ENCODE data around the gene ELAVL1.
A peak's percentile ranks its signal among the peaks of the same experiment; 100 is the strongest.

Gene ELAVL1

GRCh38 chr19:7910321-7911161, 94.9 kb downstream of the ELAVL1 start:
- no peak for DNase-seq (ENCODE audit: low read depth)
- no peak overlapping the region for H3K4me3 ChIP-seq (ENCODE audit: low read depth, low read length)
- no peak for TF ChIP-seq CTCF (IDR thresholded peaks at IDR 0.05; ENCODE audit: low read depth, low read length, missing control alignments)

- H3K4me3 ChIP-seq (ENCODE audit: low read depth, low read length) = no peak overlapping the region
- DNase-seq (ENCODE audit: low read depth) = no peak
- TF ChIP-seq CTCF (IDR thresholded peaks at IDR 0.05; ENCODE audit: low read depth, low read length, missing control alignments) = no peak
Observed at GRCh38 chr19:7909471-7910067, 95.9 kb downstream of the ELAVL1 start.

GRCh38 chr19:7908742-7909461, 96.5 kb downstream of the ELAVL1 start:
- DNase-seq (ENCODE audit: low read depth) = no peak
- H3K4me3 ChIP-seq (ENCODE audit: low read depth, low read length) = no peak overlapping the region
- peak; percentile 15 for TF ChIP-seq CTCF (IDR thresholded peaks at IDR 0.05; ENCODE audit: low read depth, low read length, missing control alignments)
